Ishikawa (cell line): ENCODE data around the gene ABCA2.

Experiments used
- CEBPB ChIP-seq: IDR thresholded peaks from 2 replicates; pipeline ENCODE4 v1.6.1; 2012
- CREB1 ChIP-seq: IDR thresholded peaks from 2 replicates; pipeline ENCODE4 v1.6.1; 2012; ENCODE audit warnings: low read depth
- EGR1 ChIP-seq: IDR thresholded peaks from 2 replicates; pipeline ENCODE4 v1.6.1; 2012
- EP300 ChIP-seq: IDR thresholded peaks from 2 replicates; pipeline ENCODE4 v1.6.1; 2012; ENCODE audit warnings: borderline replicate concordance
- FOXM1 ChIP-seq: IDR thresholded peaks from 2 replicates; pipeline ENCODE4 v1.6.1; 2012; ENCODE audit warnings: low read depth, borderline replicate concordance
- MAX ChIP-seq: IDR thresholded peaks from 2 replicates; pipeline ENCODE4 v1.6.1; 2012
- NFIC ChIP-seq: IDR thresholded peaks from 2 replicates; pipeline ENCODE4 v1.6.1; 2012
- RAD21 ChIP-seq: IDR thresholded peaks from 2 replicates; pipeline ENCODE4 v1.6.1; 2012; ENCODE audit warnings: low read depth
- REST ChIP-seq: IDR thresholded peaks from 2 replicates; pipeline ENCODE4 v1.6.1; 2012; ENCODE audit warnings: low read depth, mild to moderate bottlenecking
- TAF1 ChIP-seq: IDR thresholded peaks from 2 replicates; pipeline ENCODE4 v1.6.1; 2012; ENCODE audit warnings: low read depth, mild to moderate bottlenecking
- TCF12 ChIP-seq: IDR thresholded peaks from 2 replicates; pipeline ENCODE4 v1.6.1; 2012; ENCODE audit warnings: low read depth
- TEAD4 ChIP-seq: IDR thresholded peaks from 2 replicates; pipeline ENCODE4 v1.6.1; 2012
- USF1 ChIP-seq: IDR thresholded peaks from 2 replicates; pipeline ENCODE4 v1.6.1; 2012
- YY1 ChIP-seq: IDR thresholded peaks from 2 replicates; pipeline ENCODE4 v1.6.1; 2012; ENCODE audit warnings: low read depth
- ZBTB7A ChIP-seq: IDR thresholded peaks from 2 replicates; pipeline ENCODE4 v1.6.1; 2012; ENCODE audit warnings: low read depth

The ABCA2 gene

DNA sequence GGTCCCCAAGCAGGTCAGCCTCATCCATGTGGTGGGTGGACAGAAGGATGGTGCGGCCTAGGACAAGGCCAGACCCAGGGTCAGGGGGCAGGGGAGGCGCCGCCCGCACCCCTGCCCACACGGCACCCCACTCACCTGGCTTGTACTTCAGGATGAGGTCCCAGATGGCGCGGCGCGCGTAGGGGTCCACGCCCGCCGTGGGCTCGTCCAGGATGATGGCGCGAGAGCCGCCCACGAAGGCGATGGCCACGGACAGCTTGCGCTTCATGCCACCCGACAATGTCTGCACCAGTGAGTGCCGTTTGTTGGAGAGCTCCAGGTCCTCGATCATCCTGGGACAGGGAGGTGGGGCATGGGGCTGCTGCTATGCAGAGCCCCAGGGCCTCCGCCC, 12.5 kb downstream of the ABCA2 start:
- TF ChIP-seq USF1 = no peak
- no peak for TF ChIP-seq CEBPB

- TF ChIP-seq USF1 (no peak), EGR1 (no peak), NFIC (peak; percentile 76; the same call in 1 of the 2 replicates), EP300 (peak; percentile 51), CREB1 (no peak), MAX (peak; percentile 24; the same call in 1 of the 2 replicates), TCF12 (peak; percentile 85; the same call in 1 of the 2 replicates)
Measured at GRCh38 chr9:137014776-137015539, 13.1 kb downstream of the ABCA2 start.

- TF ChIP-seq ZBTB7A (no peak), FOXM1 (no peak), TAF1 (no peak), MAX (no peak), USF1 (no peak), EP300 (no peak), CEBPB (no peak), REST (no peak), NFIC (no peak), YY1 (no peak), CREB1 (no peak), TEAD4 (no peak), RAD21 (no peak), EGR1 (no peak)
Measured at GRCh38 chr9:137014166-137014565, 13.9 kb downstream of the ABCA2 start.

GRCh38 chr9:137013571-137013940, 14.5 kb downstream of the ABCA2 start:
- TF ChIP-seq ZBTB7A = no peak
- no peak for TF ChIP-seq TAF1
- no peak for TF ChIP-seq TCF12
- no peak for TF ChIP-seq EGR1
- no peak for TF ChIP-seq CREB1
- no peak for TF ChIP-seq RAD21
- no peak for TF ChIP-seq NFIC
- no peak for TF ChIP-seq USF1
- TF ChIP-seq YY1 = no peak
- TF ChIP-seq REST = no peak
- TF ChIP-seq FOXM1 = no peak

- TF ChIP-seq MAX = peak; percentile 39; the same call in 1 of the 2 replicates
- no peak for TF ChIP-seq EP300
Measured at GRCh38 chr9:137012694-137013570, 15.1 kb downstream of the ABCA2 start.
